Measurements from ENCODE around the gene PIGV. TPM values are rescaled to one million over a fixed set of nuclear protein-coding genes. Genes with fewer than 3 reads are reported as not detected.

Gene PIGV
- total RNA-seq: 10 to 100 TPM; 20.8 to 20.9 TPM

DNA sequence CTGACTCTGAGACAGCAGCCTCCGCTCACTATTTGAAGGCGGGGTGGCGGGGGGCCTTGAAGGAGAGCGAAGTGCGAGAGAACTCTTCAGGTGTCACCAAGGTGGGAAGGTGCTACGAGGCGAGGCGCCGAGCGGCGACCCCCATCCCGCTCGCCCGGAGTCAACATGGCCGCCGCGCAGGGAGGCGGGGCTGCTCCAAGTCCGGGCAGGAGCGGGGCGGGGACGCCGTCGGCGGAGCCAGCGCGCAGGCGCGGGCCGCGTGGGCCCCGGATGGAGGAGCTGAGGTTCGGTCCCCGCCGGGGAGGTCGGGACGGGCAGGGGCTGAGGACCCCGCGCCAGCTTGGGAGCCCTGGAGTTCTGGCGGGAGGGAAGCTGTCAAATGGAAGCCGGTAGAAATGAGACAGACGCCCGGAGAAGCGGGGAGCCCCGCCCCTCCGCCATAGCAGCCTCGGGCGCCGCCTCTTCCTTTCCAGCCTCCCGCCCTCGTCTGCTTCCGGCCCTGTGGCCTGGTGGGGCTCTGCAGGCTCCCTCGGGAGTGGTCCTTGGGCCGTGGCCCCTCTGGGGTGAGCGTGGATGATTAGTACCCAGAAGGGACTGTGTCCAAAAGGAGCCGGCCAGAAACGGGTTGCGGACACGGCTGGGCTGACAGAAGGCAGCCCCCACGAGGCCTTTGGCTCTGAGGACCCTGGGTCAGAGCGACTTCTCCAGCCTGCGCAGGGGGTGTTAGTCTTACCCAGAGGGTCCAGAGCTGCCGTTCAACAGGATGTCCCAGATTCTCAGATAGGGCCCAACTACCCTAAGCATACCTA, at the start of gene PIGV:
TSS of gene PIGV (plus strand) at position 245 of the 809 bp plus-strand sequence. CDS start 2,866 bp downstream, outside the sequence.
- peaks cover 29% of the 10 kb centered on the region for H3K36me3 Mint-ChIP-seq
- peaks cover 66% of the 10 kb centered on the region for H3K4me1 Mint-ChIP-seq
- H3K27ac Mint-ChIP-seq: peak within 1 kb of the TSS; percentile 97
- H3K27me3 Mint-ChIP-seq: peaks cover 5% of the 10 kb centered on the region
- no peaks in the 10 kb centered on the region for H3K9me3 Mint-ChIP-seq
- peak; percentile 91 for DNase-seq
- H3K4me3 Mint-ChIP-seq: peak within 1 kb of the TSS; percentile 89

DNA sequence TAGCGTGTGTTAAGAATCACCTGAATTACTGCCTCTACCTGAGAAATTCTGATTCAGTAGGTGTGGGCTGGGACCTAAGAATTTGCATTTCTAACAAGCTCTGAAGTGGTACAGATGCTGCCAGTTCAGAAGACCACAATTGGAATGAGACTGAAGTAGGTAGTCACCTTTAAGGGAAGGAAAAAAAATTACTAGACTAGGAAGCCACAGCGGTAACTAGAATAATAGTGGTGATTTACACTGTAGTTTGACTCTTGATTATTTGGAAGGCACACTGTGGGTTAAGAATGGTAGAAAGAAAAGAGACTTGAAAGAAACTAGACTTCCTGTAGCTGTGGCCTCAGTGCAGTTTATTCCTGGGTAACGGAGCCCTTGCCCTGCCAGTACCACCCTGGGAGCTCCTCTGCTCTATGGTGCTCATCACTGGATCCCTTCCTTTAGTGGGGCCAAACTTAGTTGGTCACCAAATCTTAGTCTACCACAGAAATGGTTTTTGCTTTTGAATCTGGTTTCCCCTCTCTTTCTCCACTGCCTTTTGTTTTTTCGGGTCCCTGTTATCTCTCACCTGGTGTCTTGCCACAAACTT, 48.3 kb upstream of the PIGV start:
- H3K36me3 Mint-ChIP-seq: peaks cover 70% of the 10 kb centered on the region
- peak overlapping the region; percentile 4 for H3K4me3 Mint-ChIP-seq
- peak; percentile 26 for DNase-seq
- peak overlapping the region; percentile 57 for H3K27ac Mint-ChIP-seq
- H3K27me3 Mint-ChIP-seq: no peaks in the 10 kb centered on the region
- H3K4me1 Mint-ChIP-seq: peaks cover 68% of the 10 kb centered on the region
- no peaks in the 10 kb centered on the region for H3K9me3 Mint-ChIP-seq

GRCh38 chr1:26740023-26740634, 47.6 kb upstream of the PIGV start:
- Mint-ChIP-seq H3K9me3 (no peaks in the 10 kb centered on the region), H3K36me3 (peaks cover 74% of the 10 kb centered on the region), H3K27me3 (no peaks in the 10 kb centered on the region), H3K4me1 (peaks cover 71% of the 10 kb centered on the region), H3K4me3 (no peak overlapping the region), H3K27ac (peak overlapping the region; percentile 57)
- DNase-seq: no peak

DNA sequence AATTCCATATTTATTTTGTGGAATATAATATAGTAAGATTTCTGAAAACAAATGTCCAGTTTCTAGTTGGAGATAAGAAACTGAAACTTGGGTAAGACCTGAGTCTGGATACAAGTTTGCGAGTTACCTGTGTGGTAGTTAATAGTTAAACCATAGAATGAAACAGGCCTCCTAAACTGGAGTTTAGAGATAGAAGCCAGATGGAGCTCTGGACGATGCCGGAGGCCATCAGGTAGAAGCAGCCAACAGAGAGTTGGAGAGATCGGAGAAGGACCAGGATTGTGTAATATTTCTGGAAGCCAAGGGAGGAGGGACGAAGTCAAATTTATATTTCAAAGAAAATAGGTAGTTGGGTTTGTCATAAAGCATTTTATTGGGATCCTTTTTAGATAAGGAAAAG, 46.8 kb upstream of the PIGV start:
- no peak for DNase-seq
- Mint-ChIP-seq H3K36me3 (peaks cover 73% of the 10 kb centered on the region), H3K27me3 (no peaks in the 10 kb centered on the region), H3K4me1 (peaks cover 71% of the 10 kb centered on the region), H3K9me3 (no peaks in the 10 kb centered on the region), H3K27ac (peak overlapping the region; percentile 66), H3K4me3 (no peak overlapping the region)

- Mint-ChIP-seq H3K27me3 (no peaks in the 10 kb centered on the region), H3K9me3 (no peaks in the 10 kb centered on the region), H3K27ac (peak overlapping the region; percentile 91), H3K36me3 (peaks cover 73% of the 10 kb centered on the region), H3K4me3 (peak overlapping the region; percentile 56), H3K4me1 (peaks cover 89% of the 10 kb centered on the region)
- DNase-seq: no peak
Measured at GRCh38 chr1:26743426-26744059, 44.2 kb upstream of the PIGV start.

- Mint-ChIP-seq H3K4me3 (peak overlapping the region; percentile 56), H3K9me3 (no peaks in the 10 kb centered on the region), H3K27ac (peak overlapping the region; percentile 91), H3K27me3 (no peaks in the 10 kb centered on the region), H3K36me3 (peaks cover 77% of the 10 kb centered on the region), H3K4me1 (peaks cover 86% of the 10 kb centered on the region)
- DNase-seq: peak; percentile 82
Measured at GRCh38 chr1:26744075-26744959, 43.4 kb upstream of the PIGV start.

DNA sequence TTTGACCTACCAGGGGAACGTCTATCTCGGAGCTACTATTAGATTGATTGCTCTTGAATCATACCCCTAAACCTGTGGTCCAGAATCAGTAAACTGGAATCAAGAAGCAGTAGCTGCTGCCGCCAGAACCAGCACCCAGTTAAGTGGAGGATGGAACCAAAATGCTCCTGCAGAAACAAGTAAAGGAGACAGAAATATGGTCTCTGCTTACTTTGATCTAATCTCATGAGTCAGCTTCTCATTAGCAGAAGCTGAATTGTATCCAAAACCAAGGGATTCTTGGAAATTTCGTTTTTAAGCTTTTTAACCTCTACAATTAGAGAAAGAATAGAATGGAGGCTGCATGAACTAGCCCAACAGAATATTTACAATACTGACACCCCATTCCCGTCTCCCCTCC, 42.6 kb upstream of the PIGV start:
- Mint-ChIP-seq H3K4me3 (peak overlapping the region; percentile 56), H3K9me3 (no peaks in the 10 kb centered on the region), H3K36me3 (peaks cover 77% of the 10 kb centered on the region), H3K27ac (peak overlapping the region; percentile 91), H3K4me1 (peaks cover 85% of the 10 kb centered on the region), H3K27me3 (no peaks in the 10 kb centered on the region)
- DNase-seq: no peak

- Mint-ChIP-seq H3K4me1 (peaks cover 85% of the 10 kb centered on the region), H3K9me3 (no peaks in the 10 kb centered on the region), H3K27me3 (no peaks in the 10 kb centered on the region), H3K36me3 (peaks cover 73% of the 10 kb centered on the region), H3K4me3 (no peak overlapping the region), H3K27ac (peak overlapping the region; percentile 68)
- DNase-seq: no peak
Measured at GRCh38 chr1:26747048-26747447, 40.7 kb upstream of the PIGV start.

DNA sequence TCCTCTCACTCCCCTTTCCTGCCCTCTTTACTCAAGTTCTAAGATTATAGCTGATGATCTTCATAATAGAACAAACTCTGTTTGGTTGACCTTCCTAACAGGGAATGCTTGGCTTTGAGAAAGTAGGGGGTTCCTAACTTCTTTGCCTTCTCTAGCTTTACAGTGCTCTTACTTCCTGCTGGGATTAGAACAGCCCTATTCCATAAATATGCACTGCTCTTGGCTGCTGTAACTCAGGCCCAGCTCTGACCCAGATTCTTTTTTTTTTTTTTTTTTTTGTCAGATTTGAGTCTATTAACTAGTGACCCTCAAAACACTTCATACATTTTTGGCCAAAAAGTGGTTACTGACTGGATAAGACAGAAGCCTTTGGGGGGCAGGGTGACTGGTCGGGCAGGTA, 39.4 kb upstream of the PIGV start:
- Mint-ChIP-seq H3K27ac (peak overlapping the region; percentile 32), H3K27me3 (no peaks in the 10 kb centered on the region), H3K4me1 (peaks cover 85% of the 10 kb centered on the region), H3K36me3 (peaks cover 74% of the 10 kb centered on the region), H3K4me3 (no peak overlapping the region), H3K9me3 (no peaks in the 10 kb centered on the region)
- no peak for DNase-seq

DNA sequence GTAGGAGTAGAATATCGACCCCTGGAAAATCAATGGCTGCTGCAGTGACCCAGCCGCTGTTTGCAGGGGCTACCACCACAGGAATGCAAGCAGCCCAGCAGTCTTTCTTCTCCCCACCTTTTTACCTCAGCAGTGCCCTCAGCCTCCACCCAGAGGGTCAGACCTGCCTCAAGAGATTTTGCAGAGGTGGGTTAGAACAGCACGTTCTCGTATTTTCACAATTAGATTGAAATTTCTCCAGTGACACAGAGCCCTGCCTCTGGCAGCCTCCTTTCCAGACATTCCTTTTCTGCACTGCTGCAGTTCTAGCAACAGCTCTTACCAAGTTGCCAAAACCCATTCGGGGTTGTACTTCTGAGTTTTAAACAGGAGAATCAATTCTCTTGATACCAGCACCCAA, 38.3 kb upstream of the PIGV start:
- Mint-ChIP-seq H3K27me3 (no peaks in the 10 kb centered on the region), H3K36me3 (peaks cover 75% of the 10 kb centered on the region), H3K4me1 (peaks cover 78% of the 10 kb centered on the region), H3K4me3 (no peak overlapping the region), H3K9me3 (no peaks in the 10 kb centered on the region), H3K27ac (peak overlapping the region; percentile 51)
- no peak for DNase-seq

GRCh38 chr1:26750428-26750827, 37.3 kb upstream of the PIGV start:
- Mint-ChIP-seq H3K4me3 (no peak overlapping the region), H3K27me3 (no peaks in the 10 kb centered on the region), H3K4me1 (peaks cover 72% of the 10 kb centered on the region), H3K36me3 (peaks cover 70% of the 10 kb centered on the region), H3K27ac (peak overlapping the region; percentile 18), H3K9me3 (no peaks in the 10 kb centered on the region)
- no peak for DNase-seq

DNA sequence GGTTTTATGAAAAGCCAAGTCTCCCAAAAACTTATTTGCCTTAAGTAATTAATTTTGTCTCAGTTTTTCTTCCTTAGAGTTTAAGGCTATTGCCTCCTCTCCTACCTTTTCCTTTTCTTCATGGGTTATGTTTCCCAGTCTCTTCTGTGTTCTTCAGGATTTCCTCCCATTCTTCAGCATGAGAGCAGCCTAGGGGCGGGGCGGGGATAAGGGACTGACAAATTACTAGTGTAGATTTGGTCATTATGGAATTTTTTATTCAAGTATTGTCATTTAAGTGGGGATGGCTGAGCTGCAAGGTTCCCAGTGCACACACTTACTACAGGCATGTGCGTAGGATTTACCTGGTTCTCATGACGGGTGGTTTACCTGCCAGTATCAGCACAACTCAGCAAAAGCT, 35.2 kb upstream of the PIGV start:
- Mint-ChIP-seq H3K4me3 (no peak overlapping the region), H3K9me3 (no peaks in the 10 kb centered on the region), H3K4me1 (peaks cover 60% of the 10 kb centered on the region), H3K27ac (peak overlapping the region; percentile 65), H3K36me3 (peaks cover 58% of the 10 kb centered on the region), H3K27me3 (no peaks in the 10 kb centered on the region)
- DNase-seq: no peak

GRCh38 chr1:26754086-26754874, 33.5 kb upstream of the PIGV start:
- Mint-ChIP-seq H3K36me3 (peaks cover 56% of the 10 kb centered on the region), H3K27ac (peak overlapping the region; percentile 0), H3K27me3 (no peaks in the 10 kb centered on the region), H3K4me1 (peaks cover 53% of the 10 kb centered on the region), H3K4me3 (no peak overlapping the region), H3K9me3 (no peaks in the 10 kb centered on the region)
- no peak for DNase-seq

GRCh38 chr1:26758358-26758757, 29.4 kb upstream of the PIGV start:
- no peak for DNase-seq
- Mint-ChIP-seq H3K4me1 (peaks cover 35% of the 10 kb centered on the region), H3K27ac (peak overlapping the region; percentile 4), H3K9me3 (no peaks in the 10 kb centered on the region), H3K27me3 (no peaks in the 10 kb centered on the region), H3K4me3 (no peak overlapping the region), H3K36me3 (peaks cover 48% of the 10 kb centered on the region)

Measured in activated naive CD8-positive, alpha-beta T cell treated with anti-CD3 and anti-CD28 coated beads for 36 hours (primary cell).